GM23338 (cell line): ENCODE measurements around the gene RIMKLB. TPM values are rescaled to one million over a fixed set of nuclear protein-coding genes. Genes with fewer than 3 reads are reported as not detected.

Experiments
- ATAC-seq: fragments of 200-7000 bp; cut with Tn5 transposase; 3 replicates; pipeline ENCODE4 v1.9.1; 2020
- DNase-seq: peaks from one replicate; pipeline ENCODE4 v3.0.0-alpha.2; 2015; ENCODE audit warnings: low spot score
- H2AFZ ChIP-seq: fragments of 200-600 bp; sonication (generic); 2 replicates; pipeline ENCODE4 v1.8.0; 2016; ENCODE audit warnings: antibody characterized with exemption, mild to moderate bottlenecking, moderate library complexity
- H3F3A ChIP-seq: fragments of 200-600 bp; sonication (generic); replicated peaks from 2 replicates; pipeline ENCODE4 v1.8.0; 2017; ENCODE audit warnings: antibody characterized with exemption, mixed run types, low read depth
- H3K27ac ChIP-seq: fragments of 200-600 bp; sonication (generic); 2 replicates; pipeline ENCODE4 v1.6.1; 2016; ENCODE audit warnings: low read depth
- H3K27me3 ChIP-seq: fragments of 200-600 bp; sonication (generic); 2 replicates; pipeline ENCODE4 v1.8.0; 2016; ENCODE audit warnings: mild to moderate bottlenecking, mixed run types, moderate library complexity; ENCODE audit not compliant: insufficient read depth
- H3K36me3 ChIP-seq: fragments of 200-600 bp; sonication (generic); 2 replicates; pipeline ENCODE4 v1.8.0; 2016; ENCODE audit warnings: mild to moderate bottlenecking; ENCODE audit not compliant: insufficient read depth
- H3K4me1 ChIP-seq: fragments of 200-600 bp; sonication (generic); 2 replicates; pipeline ENCODE4 v1.8.0; 2016; ENCODE audit warnings: mild to moderate bottlenecking, moderate library complexity; ENCODE audit not compliant: insufficient read depth
- H3K4me2 ChIP-seq: fragments of 200-600 bp; sonication (generic); 2 replicates; pipeline ENCODE4 v1.7.1; 2017; ENCODE audit warnings: mixed run types
- H3K4me3 ChIP-seq: fragments of 200-600 bp; sonication (generic); 2 replicates; pipeline ENCODE4 v1.6.1; 2016; ENCODE audit warnings: mixed run types
- H3K79me2 ChIP-seq: fragments of 200-600 bp; sonication (generic); replicated peaks from 2 replicates; pipeline ENCODE4 v1.8.0; 2017; ENCODE audit warnings: mild to moderate bottlenecking; ENCODE audit not compliant: insufficient read depth
- H3K9me2 ChIP-seq: fragments of 200-600 bp; sonication (generic); 2 replicates; pipeline ENCODE4 v1.8.0; 2017; ENCODE audit not compliant: insufficient read depth
- H4K20me1 ChIP-seq: fragments of 200-600 bp; sonication (generic); replicated peaks from 2 replicates; pipeline ENCODE4 v1.8.0; 2017; ENCODE audit warnings: mild to moderate bottlenecking; ENCODE audit not compliant: insufficient read depth
- H3K27ac Mint-ChIP-seq: 2 replicates; pipeline ENCODE4 v1.8.0; 2020; ENCODE audit warnings: inconsistent platforms, mild to moderate bottlenecking, moderate library complexity, mixed read lengths
- H3K27me3 Mint-ChIP-seq: 3 replicates; pipeline ENCODE4 v1.8.0; 2022; ENCODE audit warnings: low read depth, mild to moderate bottlenecking, moderate library complexity, mixed read lengths, inconsistent platforms; ENCODE audit not compliant: insufficient read depth, poor library complexity
- H3K36me3 Mint-ChIP-seq: 3 replicates; pipeline ENCODE4 v1.8.0; 2021; ENCODE audit warnings: low read depth, mild to moderate bottlenecking, inconsistent platforms, moderate library complexity, mixed read lengths
- H3K4me1 Mint-ChIP-seq: 3 replicates; pipeline ENCODE4 v1.8.0; 2020; ENCODE audit warnings: mild to moderate bottlenecking, inconsistent platforms, mixed read lengths
- H3K4me3 Mint-ChIP-seq: 3 replicates; pipeline ENCODE4 v1.8.0; 2021; ENCODE audit warnings: moderate library complexity, mild to moderate bottlenecking, inconsistent platforms, mixed read lengths
- H3K9me3 Mint-ChIP-seq: 3 replicates; pipeline ENCODE4 v1.8.0; 2020; ENCODE audit warnings: moderate library complexity, mild to moderate bottlenecking, inconsistent platforms, mixed read lengths
- CREB1 ChIP-seq: fragments of 250-450 bp; sonication (Bioruptor Pico); IDR thresholded peaks from 2 replicates; pipeline ENCODE4 v1.5.0; 2020; ENCODE audit warnings: low read depth, mild to moderate bottlenecking, moderate library complexity
- CTCF ChIP-seq, 2 experiments: fragments of 200-600 bp in 1 of 2; sonication (generic) in 1 of 2; conservative IDR thresholded peaks; 2 replicates each; pipeline versions ENCODE4 v1.5.1 to v1.6.1; 2016 to 2017; ENCODE audit warnings: antibody characterized with exemption in 2 of 2, low read depth in 2 of 2, mild to moderate bottlenecking in 2 of 2, moderate library complexity in 1 of 2
- ETS1 ChIP-seq: IDR thresholded peaks from 2 replicates; pipeline ENCODE4 v1.6.1; 2016; ENCODE audit warnings: antibody characterized with exemption
- EZH2 ChIP-seq: fragments of 200-600 bp; sonication (generic); IDR thresholded peaks from one replicate; pipeline ENCODE4 v1.8.0; 2017; ENCODE audit warnings: antibody characterized with exemption, mild to moderate bottlenecking, low read depth; ENCODE audit not compliant: unreplicated experiment
- EZH2phosphoT487 ChIP-seq: fragments of 200-600 bp; sonication (generic); IDR thresholded peaks from one replicate; pipeline ENCODE4 v1.8.1; 2018; ENCODE audit warnings: antibody characterized with exemption; ENCODE audit not compliant: unreplicated experiment
- JUNB ChIP-seq: IDR thresholded peaks from one replicate; pipeline ENCODE4 v1.6.1; 2016; ENCODE audit warnings: antibody characterized with exemption; ENCODE audit not compliant: unreplicated experiment
- POLR2AphosphoS5 ChIP-seq: IDR thresholded peaks from 2 replicates; pipeline ENCODE4 v1.6.1; 2016; ENCODE audit warnings: antibody characterized with exemption, low read depth
- ZNF114 ChIP-seq: fragments of 250-450 bp; sonication (Bioruptor Pico); IDR thresholded peaks from 2 replicates; pipeline ENCODE4 v1.5.0; 2020; ENCODE audit warnings: mild to moderate bottlenecking, moderate library complexity
- ZNF331 ChIP-seq: fragments of 250-450 bp; sonication (Bioruptor Pico); IDR thresholded peaks from 2 replicates; pipeline ENCODE4 v1.5.0; 2020; ENCODE audit warnings: low read depth, mild to moderate bottlenecking, moderate library complexity
- ZNF462 ChIP-seq: fragments of 250-450 bp; sonication (Bioruptor Pico); IDR thresholded peaks from 2 replicates; pipeline ENCODE4 v1.5.0; 2020; ENCODE audit warnings: mild to moderate bottlenecking, moderate library complexity
- polyA plus RNA-seq: library from polyadenylated mRNA; unstranded; fragments of >200 nt; fragmentation: Nextera tagmentation; extraction: Ambion mirVana; gene quantifications from 2 replicates; pipeline ENCODE4 v1.2.1, GENCODE V29; 2016
- total RNA-seq: library from RNA; depleted of rRNA; stranded (reverse); fragments of >200 nt; shearing (Covaris generic); gene quantifications from 2 replicates; pipeline ENCODE4 v1.2.3, GENCODE V29; 2014

RIMKLB gene
- total and polyA plus RNA-seq, 2 experiments from 2014 or later: 87.0 to 104 TPM

- DNase-seq (no peak), ATAC-seq (no peak)
- H2AFZ ChIP-seq: no peak overlapping the region
- Mint-ChIP-seq H3K36me3 (peaks cover 33% of the 10 kb centered on the region), H3K27me3 (peaks cover 8% of the 10 kb centered on the region), H3K4me3 (no peak overlapping the region), H3K27ac (no peak overlapping the region), H3K4me1 (peaks cover 25% of the 10 kb centered on the region; the same call in 2 of the 3 replicates), H3K9me3 (no peaks in the 10 kb centered on the region)
- no peak overlapping the region for H3K4me3 ChIP-seq
- no peak overlapping the region for H3K27ac ChIP-seq
- TF ChIP-seq ETS1: no peak
- no peak for TF ChIP-seq JUNB
- no peak for TF ChIP-seq EZH2phosphoT487
- TF ChIP-seq CREB1 (CRISPR knock-in tag): no peak
- no peak for TF ChIP-seq ZNF114 (CRISPR knock-in tag)
- TF ChIP-seq CTCF (conservative IDR thresholded peaks at IDR 0.05; ENCODE audit: low read depth in 2 of 2): no peak
- TF ChIP-seq EZH2: no peak
- no peak for TF ChIP-seq ZNF331
- no peak for TF ChIP-seq POLR2AphosphoS5
- TF ChIP-seq ZNF462: no peak
- H3K4me2 ChIP-seq: no peak overlapping the region
- peaks cover 33% of the 10 kb centered on the region for H3K79me2 ChIP-seq
- H4K20me1 ChIP-seq: peaks cover 21% of the 10 kb centered on the region
- no peaks in the 10 kb centered on the region for H3K27me3 ChIP-seq
- H3F3A ChIP-seq: no peaks in the 10 kb centered on the region
- no peaks in the 10 kb centered on the region for H3K9me2 ChIP-seq
- H3K36me3 ChIP-seq: 0 out of 2 replicates have a peak, but pooled peaks cover 2% of the 10 kb centered on the region
- no peaks in the 10 kb centered on the region for H3K4me1 ChIP-seq
Measured at GRCh38 chr12:8770499-8770898, 72.7 kb downstream of the RIMKLB start.
